ENCODE data around the gene GRIK5.

DNA sequence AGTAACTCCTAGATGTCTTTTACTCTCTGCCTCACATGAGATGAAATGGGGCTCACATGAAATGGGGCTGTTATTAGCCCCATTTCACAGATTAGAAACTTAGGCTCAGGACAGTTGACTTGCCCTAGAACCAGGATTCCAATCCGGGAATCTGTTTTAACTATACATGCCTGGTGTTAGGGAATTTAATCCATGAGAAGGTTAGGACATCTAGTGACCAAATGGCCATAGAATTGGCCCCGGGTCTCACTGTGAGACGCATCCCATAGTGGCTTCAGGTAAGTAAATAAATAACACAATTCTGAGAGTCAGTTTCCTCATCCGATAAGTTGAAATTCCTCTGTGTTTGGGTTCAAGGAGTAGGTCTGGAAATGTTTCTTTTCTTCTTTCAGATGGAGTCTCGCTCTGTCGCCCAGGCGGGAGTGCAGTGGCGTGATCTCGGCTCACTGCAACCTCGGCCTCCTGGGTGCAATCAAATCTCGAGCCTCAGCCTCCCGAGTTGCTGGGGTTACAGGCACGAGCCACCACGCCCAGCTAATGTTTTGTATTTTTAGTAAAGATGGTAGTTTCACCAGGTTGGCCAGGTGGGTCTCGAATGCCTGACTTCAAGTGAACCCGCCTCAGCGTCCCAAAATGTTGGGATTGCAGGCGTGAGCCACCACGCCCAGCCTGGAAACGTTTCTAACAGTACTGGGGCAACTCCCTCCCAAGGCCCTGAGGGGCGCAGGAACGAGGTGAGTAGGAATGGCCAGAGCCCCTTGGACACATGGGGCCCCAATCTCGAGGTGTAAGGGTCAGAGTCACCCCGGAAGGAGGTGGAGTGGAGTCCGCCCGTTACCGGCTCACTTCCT lies 4.7 kb upstream of the GRIK5 start:
- TF ChIP-seq, protein P1, sequence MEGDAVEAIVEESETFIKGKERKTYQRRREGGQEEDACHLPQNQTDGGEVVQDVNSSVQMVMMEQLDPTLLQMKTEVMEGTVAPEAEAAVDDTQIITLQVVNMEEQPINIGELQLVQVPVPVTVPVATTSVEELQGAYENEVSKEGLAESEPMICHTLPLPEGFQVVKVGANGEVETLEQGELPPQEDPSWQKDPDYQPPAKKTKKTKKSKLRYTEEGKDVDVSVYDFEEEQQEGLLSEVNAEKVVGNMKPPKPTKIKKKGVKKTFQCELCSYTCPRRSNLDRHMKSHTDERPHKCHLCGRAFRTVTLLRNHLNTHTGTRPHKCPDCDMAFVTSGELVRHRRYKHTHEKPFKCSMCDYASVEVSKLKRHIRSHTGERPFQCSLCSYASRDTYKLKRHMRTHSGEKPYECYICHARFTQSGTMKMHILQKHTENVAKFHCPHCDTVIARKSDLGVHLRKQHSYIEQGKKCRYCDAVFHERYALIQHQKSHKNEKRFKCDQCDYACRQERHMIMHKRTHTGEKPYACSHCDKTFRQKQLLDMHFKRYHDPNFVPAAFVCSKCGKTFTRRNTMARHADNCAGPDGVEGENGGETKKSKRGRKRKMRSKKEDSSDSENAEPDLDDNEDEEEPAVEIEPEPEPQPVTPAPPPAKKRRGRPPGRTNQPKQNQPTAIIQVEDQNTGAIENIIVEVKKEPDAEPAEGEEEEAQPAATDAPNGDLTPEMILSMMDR (IDR thresholded peaks at IDR 0.05; ENCODE audit: low read depth, low read length, poor library complexity, severe bottlenecking), result no peak
- TF ChIP-seq EZH2phosphoT487 (IDR thresholded peaks at IDR 0.05; ENCODE audit: borderline replicate concordance, low read length), result no peak

Data from DOHH2 (cell line).